ENCODE data around the gene MGAT4C.
"Not testable (repeated sequence)": the region's sequence is repeated elsewhere in the genome, so short reads cannot be mapped to it uniquely, and the experiment has no call there.

The MGAT4C gene

DNA sequence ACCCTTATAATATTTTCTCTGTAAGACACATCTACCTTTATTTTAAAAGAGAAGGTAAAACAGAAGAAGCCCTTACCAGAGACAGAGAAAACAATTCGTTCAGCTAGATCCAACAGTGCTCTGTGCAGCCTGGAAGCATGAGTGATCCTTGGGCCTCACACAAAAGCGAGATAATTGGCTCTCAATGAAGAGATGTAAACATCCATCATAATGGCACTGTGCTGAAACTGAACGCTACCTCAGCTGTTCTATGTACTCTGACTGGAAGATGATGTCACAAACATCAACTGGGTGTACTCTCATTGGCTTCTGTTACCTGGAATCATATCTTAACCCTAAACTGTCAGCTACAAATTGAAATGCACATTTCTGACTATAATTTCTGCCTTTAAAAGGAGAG, at the start of gene MGAT4C:
MGAT4C (minus strand) TSS at position 229 of the 400 bp plus-strand sequence.
- DNase-seq, result no peak

GRCh38 chr12:86296396-86296795, 40.2 kb upstream of the MGAT4C start:
- DNase-seq, result not testable (repeated sequence)

DNA sequence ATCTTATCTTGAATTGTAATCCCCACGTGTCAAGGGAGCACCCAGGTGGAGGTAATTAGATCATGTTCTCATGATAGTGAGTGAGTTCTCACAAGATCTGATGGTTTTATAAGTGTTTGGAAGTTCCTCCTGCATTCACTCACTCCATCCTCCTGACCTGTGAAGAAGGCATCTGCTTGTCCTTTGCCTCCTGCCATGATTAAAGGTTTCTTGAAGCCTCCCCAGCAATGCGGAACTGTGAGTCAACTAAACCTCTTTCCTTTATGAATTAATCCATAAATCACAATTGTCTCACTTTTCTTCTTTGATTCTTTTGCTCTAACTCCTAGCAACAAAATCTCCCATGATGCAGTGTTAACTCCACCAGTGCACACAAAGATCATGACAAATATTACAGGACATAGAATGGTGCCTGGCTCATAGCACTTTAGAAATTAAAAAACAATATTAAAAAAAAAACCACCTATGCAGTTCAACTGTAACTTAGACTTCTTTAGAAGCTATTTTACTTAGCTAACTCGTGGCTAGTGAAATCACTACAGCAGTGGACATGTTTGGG, 37.6 kb upstream of the MGAT4C start:
- DNase-seq, result no peak

- DNase-seq, result no peak
Observed at GRCh38 chr12:86292480-86292879, 36.3 kb upstream of the MGAT4C start.

DNA sequence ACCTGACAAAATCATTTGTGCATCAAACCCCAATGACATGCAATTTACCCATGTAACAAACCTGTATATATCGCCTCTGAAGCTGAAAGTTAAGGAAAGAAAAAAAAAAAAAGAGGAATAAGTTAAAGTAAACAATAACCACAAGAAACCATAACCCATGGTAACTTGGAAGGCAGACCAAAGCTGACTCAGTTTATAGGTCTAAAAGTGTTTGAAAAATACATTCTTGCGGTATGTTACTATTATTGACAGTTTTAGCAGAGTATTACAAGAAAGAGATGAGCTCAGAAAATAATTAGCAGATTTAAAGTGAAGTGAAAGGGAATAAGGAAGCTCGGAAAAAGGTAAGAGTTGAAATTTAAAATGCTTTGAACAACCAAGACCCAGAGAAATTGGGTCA, 34.4 kb upstream of the MGAT4C start:
- DNase-seq, result no peak

- no peak for DNase-seq
Observed at GRCh38 chr12:86286119-86286518, 29.9 kb upstream of the MGAT4C start.

GRCh38 chr12:86283620-86284019, 27.4 kb upstream of the MGAT4C start:
- no peak for DNase-seq

DNA sequence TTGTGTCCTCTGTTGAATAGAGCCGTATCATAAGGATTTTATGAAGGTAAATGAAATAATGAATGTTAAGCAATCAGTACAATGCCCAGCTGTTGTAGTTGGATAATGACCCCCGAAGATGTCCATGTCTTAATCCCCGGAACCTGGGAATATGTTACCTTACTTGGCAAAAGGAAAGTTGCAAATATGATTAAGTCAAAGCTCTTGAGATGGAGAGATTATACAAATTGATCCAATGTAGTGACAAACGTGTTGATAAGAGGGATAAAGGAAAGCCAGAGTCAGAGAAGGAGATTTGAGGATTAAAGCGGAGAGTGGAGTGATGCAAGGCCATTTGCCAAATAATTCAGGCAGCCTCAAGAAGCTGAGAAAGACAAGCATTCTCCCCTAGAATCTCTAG, 19.2 kb upstream of the MGAT4C start:
- no peak for DNase-seq

- no peak for DNase-seq
Observed at GRCh38 chr12:86265329-86265695, 9.1 kb upstream of the MGAT4C start.

DNA sequence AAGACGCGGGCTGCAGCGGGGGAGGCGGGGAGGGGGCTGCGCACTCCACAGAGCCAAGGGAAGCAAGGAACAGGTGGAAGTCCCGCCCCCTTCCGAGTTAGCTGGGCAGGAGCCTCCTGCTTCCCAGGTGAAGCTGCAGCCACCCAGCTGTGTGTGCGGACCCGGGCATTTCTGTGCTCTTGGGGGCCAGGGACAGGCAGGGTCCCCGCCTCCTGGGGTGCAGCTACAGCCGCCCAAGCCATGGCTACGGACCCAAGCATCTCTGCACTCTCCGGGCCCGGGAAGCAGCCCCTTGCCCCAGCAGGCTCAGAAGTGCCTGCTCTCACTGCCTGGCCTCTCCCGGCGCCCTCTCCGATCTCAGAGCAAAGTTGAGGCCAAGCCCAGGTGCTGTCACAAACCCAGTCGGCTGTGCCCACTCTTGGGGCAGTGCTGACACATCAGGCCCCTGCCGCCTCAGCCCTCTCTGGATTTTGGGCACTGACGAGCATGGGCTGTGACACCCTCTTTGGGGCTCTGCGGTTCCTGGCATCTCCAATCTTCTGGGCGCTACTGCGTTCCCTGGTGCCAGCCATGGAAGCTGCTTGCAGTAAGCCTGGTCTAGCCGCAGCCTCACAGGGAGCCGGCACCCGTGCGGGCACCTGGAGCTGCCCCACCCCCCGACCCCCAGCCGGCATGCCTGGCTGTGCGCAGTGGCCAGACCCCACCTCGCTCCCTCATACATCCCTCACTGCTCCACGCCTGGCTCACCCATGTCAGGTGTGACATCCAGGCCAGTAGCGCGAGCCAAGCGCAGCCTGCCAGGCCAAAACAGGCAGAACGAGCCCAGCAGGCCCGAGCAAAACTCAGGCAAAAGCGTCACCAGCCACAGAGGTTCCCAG, 8.5 kb upstream of the MGAT4C start:
- no peak for DNase-seq

- no peak for DNase-seq
Observed at GRCh38 chr12:86261578-86261977, 5.4 kb upstream of the MGAT4C start.

DNA sequence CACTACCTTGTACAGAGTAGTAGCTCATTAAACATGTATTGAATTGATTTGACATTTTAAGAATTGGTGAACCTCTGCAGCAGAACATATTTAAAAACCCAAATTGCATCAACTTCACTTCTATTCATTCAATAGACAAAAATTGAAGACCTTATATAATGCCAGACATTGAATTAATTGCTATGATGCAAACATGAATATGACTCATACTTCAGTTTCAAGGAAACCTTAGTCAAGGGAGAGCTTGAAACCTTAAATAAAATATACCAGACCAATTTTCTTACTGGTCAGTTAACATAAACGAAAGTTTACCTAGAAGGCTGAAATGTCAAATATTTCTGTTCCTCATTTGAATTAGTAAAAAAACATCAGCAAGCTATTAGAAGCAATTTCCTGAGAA, 5.0 kb upstream of the MGAT4C start:
- no peak for DNase-seq

- DNase-seq, result no peak
Observed at GRCh38 chr12:86260183-86260582, 4.0 kb upstream of the MGAT4C start.

DNA sequence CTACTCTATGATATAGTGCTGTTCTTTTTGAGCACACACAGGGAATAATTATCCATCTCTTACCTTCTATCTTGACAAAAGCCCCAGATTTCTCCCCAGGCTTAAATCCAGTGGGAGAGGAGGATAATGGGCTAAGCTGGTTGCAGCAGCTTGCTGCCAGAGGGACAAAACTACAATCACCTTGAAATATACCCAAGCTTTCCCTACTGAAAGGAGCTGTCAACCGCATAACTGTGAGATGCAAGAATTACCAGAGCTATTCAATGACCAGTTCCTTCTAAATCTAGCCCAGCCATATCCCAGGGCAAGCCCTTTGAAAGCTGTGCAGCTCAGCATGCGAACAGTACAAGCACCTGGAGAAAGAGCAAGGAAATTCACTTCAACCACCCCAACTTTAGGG, 943 bp upstream of the MGAT4C start:
- DNase-seq, result no peak

DNA sequence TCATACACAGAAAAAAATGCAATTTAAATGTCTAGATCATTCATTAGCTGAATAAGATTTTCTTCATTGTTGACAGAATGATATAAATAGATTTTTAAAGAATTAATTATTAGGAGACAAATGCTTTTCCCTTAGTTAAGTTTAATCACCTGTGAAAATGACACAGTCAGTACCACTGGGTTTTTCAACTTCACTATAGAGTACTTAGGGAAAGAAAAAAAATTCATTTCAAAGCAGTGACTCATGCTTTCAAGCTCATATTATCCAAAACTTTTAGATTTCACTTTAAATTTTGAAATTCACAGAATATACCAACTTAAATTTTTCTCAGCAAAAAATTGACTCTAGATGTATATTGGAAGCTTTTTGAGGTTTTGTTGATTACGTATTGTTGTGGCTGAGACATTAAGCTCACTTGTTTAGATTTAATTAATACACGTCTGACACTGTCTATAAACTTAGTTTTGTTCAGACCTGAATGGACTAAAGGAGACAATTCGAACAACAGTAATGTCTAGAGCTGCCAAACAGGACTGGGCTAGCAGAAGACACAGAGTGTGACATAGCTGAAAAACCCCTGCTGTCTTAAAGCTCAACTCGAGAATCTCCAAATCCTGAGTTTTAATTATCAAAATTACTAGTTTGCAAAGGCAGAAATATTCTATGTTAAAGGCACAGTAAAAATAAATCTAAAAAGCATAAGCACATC, 1.6 kb downstream of the MGAT4C start:
- no peak for DNase-seq

GRCh38 chr12:86249851-86250250, 6.3 kb downstream of the MGAT4C start:
- DNase-seq, result no peak

GRCh38 chr12:86249276-86249675, 6.9 kb downstream of the MGAT4C start:
- DNase-seq, result no peak

DNA sequence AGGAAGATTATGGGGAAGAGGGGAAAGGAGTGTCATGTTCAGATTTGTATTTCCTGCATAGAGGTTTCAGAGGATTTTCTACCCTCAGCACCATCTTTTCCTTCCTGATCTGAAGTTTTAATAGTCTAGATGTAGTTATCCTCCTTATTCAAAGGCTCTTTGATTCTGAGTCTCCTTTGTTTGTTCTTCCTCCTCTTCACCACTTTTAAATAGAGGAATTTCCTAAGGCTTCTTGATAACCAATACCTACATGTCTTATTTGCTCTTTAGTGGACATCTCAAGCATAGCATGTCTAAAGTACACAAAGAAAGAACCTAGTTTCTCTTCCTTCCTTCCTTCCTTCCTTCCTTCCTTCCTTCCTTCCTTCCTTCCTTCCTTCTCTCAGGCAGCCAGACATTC, 8.3 kb downstream of the MGAT4C start:
- no peak for DNase-seq

DNA sequence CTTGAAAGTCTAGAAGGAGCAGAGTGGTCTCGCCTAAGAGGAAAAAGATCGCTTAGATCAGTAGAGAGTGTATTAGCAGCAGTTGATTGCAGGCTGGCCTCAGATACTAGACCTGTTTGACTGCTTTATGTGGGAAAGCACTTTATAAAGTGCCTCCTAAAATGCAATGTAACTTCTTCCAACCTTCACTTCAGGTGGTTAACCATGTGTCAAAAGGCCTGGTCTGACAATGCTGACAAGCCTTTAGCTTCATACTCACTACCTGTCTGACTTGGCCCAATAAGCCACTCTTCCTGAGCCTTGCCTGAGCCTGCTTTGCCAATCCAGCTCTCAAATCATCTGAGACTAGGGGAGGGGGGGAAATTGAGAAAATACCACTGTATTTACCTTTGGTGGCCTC, 14.6 kb downstream of the MGAT4C start:
- DNase-seq, result no peak

DNA sequence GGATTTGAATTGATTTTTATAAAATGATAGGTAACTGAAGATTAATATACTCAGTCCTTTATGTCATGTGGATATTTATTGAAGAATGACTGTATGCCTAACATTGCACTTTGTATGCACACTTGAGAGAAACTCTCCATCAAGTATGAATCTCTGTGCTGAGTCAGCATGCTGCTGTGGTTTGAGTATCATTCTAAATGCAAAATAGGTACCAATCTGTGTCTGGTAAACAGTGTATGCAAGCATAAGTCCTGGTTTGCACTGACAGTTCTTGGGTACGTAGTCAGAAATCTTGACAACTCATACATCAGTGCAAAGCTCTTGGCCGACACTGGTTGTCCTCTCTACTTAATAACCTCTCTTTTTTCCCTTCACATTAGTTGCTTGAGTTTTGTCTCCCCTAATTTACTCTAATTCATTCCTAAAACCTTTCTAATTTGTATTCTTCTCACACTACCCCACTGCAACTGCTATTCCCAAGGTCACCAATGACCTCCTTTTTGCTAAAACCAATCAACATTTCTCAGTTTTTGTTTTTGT, 21.8 kb downstream of the MGAT4C start:
- DNase-seq, result no peak

- DNase-seq, result no peak
Observed at GRCh38 chr12:86233126-86233525, 23.1 kb downstream of the MGAT4C start.

DNA sequence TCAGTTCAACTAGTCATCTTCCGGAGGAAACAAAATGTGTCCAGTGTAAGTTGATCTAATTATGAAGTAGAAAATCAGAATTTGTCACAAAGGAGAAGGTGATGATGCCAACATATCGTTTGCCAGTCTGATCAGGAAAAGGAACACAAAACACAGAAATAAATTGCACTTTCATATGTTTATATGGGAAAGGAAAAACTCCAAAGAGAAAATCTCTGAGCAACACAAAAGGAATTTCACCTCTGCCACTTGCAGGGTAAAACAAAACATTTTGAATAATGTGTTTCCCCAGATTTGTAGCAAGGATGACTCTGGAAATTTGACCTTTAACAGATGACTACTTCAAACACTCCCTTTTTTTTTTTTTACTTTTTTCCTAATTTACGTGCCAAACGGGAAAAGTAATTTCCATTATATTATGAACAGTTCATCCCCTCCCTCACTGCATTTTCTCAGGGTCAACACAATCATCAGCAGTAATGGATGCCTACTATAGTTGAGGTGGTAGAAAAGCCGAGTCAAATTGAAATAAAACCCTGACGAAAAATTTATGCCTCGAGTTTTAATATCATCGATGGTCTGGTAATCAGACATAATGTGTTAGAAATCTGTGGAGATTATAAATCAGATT, 25.6 kb downstream of the MGAT4C start:
- no peak for DNase-seq

- DNase-seq, result no peak
Observed at GRCh38 chr12:86229772-86230171, 26.4 kb downstream of the MGAT4C start.

Measured in activated CD4-positive, alpha-beta T cell treated with anti-CD3 and anti-CD28 coated beads, Interleukin-2, Interleukin-6, amounts not matched to agents 100 ng/mL and 50 ng/mL, durations not matched to agents 16 hours and 8 hours (primary cell).